OCI-LY7 (cell line): Measurements from ENCODE around the gene TRIM26. TPM values are rescaled to one million over a fixed set of nuclear protein-coding genes. Genes with fewer than 3 reads are reported as not detected.

ENCODE experiments used
- BruUV-seq: library from RNA; stranded (reverse); fragments of 400-500 nt; replicated peaks from 2 replicates; lab custom pipeline; 2021; lab: Mats Ljungman, UMichigan
- CTCF ChIA-PET: fragments of 300-600 bp; sonication (Branson Sonifier 250); formaldehyde crosslinking; loops from one replicate; lab custom pipeline; 2022; ENCODE audit warnings: antibody characterized with exemption; ENCODE audit not compliant: unreplicated experiment; lab: Charles Lee
- POLR2A ChIA-PET: fragments of 300-600 bp; sonication (Branson Sonifier 250); formaldehyde crosslinking; loops from one replicate; lab custom pipeline; 2022; ENCODE audit warnings: antibody characterized with exemption; lab: Charles Lee
- DNase-seq: peaks from one replicate; pipeline ENCODE4 v3.0.0-alpha.2; 2015; ENCODE audit warnings: low spot score
- H2AFZ ChIP-seq: fragments of 200-600 bp; sonication (generic), shearing (Covaris generic); 2 replicates; pipeline ENCODE4 v1.6.1; 2014; ENCODE audit warnings: mild to moderate bottlenecking, antibody characterized with exemption, low read length, moderate library complexity
- H3K27ac ChIP-seq: fragments of 200-600 bp; sonication (generic); 2 replicates; pipeline ENCODE4 v1.5.1; 2014; ENCODE audit warnings: mixed run types, low read depth, mild to moderate bottlenecking, moderate library complexity, low read length, inconsistent platforms; ENCODE audit not compliant: poor library complexity, severe bottlenecking
- H3K36me3 ChIP-seq: fragments of 200-600 bp; sonication (generic); 2 replicates; pipeline ENCODE4 v1.6.1; 2014; ENCODE audit warnings: mild to moderate bottlenecking, antibody characterized with exemption, low read length, moderate library complexity, mixed read lengths; ENCODE audit not compliant: insufficient read depth
- H3K4me1 ChIP-seq: fragments of 200-600 bp; sonication (generic); 2 replicates; pipeline ENCODE4 v1.5.1; 2014; ENCODE audit warnings: mild to moderate bottlenecking, low read length; ENCODE audit not compliant: insufficient read depth, poor library complexity, severe bottlenecking
- H3K4me2 ChIP-seq: fragments of 200-600 bp; sonication (generic); 2 replicates; pipeline ENCODE4 v1.6.1; 2014; ENCODE audit warnings: mild to moderate bottlenecking, low read length
- H3K4me3 ChIP-seq: fragments of 200-600 bp; sonication (generic); 2 replicates; pipeline ENCODE4 v1.5.1; 2014; ENCODE audit warnings: mild to moderate bottlenecking, low read depth, low read length; ENCODE audit not compliant: poor library complexity, severe bottlenecking
- H3K79me2 ChIP-seq: fragments of 200-600 bp; sonication (generic); 2 replicates; pipeline ENCODE4 v1.6.1; 2016; ENCODE audit warnings: low read depth, mild to moderate bottlenecking, low read length, moderate library complexity, mixed read lengths; ENCODE audit not compliant: insufficient read depth
- H3K9me2 ChIP-seq: fragments of 200-600 bp; sonication (generic); 2 replicates; pipeline ENCODE4 v1.6.1; 2016; ENCODE audit warnings: mild to moderate bottlenecking, low read length, mixed read lengths; ENCODE audit not compliant: insufficient read depth
- H3K9me3 ChIP-seq: fragments of 200-600 bp; sonication (generic); 2 replicates; pipeline ENCODE4 v1.6.1; 2014; ENCODE audit warnings: mild to moderate bottlenecking, mixed run types, low read length, mixed read lengths
- H4K20me1 ChIP-seq: fragments of 200-600 bp; sonication (generic); 2 replicates; pipeline ENCODE4 v1.6.1; 2014; ENCODE audit warnings: mild to moderate bottlenecking, antibody characterized with exemption, low read length, moderate library complexity, mixed read lengths; ENCODE audit not compliant: insufficient read depth
- EZH2phosphoT487 ChIP-seq: fragments of 200-600 bp; sonication (generic); IDR thresholded peaks from 2 replicates; pipeline ENCODE4 v1.6.1; 2018; ENCODE audit warnings: low read depth, borderline replicate concordance, mild to moderate bottlenecking, mixed run types, antibody characterized with exemption, low read length, moderate library complexity, mixed read lengths
- intact Hi-C: fragments of 100-400 bp; cut with micrococcal nuclease; formaldehyde crosslinking; loops from one replicate; pipeline ENCODE4 v1.10.0; 2022; ENCODE audit not compliant: unreplicated experiment
- total RNA-seq, 2 experiments: library from RNA; depleted of rRNA in 1 of 2; stranded (reverse); fragments of >200 nt in 1 of 2; shearing (Covaris generic) in 1 of 2; gene quantifications; 2 replicates each; pipeline ENCODE4 v1.2.3, GENCODE V29; 2014 to 2022
- TF ChIP-seq, protein P1 (sequence below): fragments of 200-600 bp; sonication (generic); conservative IDR thresholded peaks from 2 replicates; pipeline ENCODE4 v1.5.1; 2014; ENCODE audit warnings: mild to moderate bottlenecking, antibody characterized with exemption, low read length, moderate library complexity, mixed read lengths

TRIM26 gene
- total RNA-seq, 2 experiments from 2014 or later: 53.2 to 53.3 TPM

DNA sequence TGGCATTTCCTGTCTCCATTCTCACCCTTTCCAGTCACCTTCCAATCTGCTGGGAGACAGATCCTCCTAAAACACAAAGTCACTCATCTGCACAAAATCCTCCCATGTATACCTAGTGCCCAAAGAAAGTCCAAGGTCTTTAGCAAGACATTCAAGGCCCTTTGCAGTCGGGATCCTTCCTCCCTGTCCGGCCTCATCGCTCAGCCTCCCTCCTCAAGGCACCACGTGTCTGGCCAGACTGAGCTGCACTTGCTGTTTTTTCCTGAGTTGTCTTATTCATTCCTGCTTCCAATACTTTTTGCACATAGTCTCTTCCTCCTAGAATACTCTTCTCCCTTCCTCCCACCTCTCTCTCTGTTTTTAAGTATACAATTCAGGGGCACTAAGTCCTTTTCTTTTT, 48.5 kb downstream of the TRIM26 start:
- no peak overlapping the region for H3K4me2 ChIP-seq
- POLR2A ChIA-PET: no interaction called here
- no peaks in the 10 kb centered on the region for H3K36me3 ChIP-seq

DNA sequence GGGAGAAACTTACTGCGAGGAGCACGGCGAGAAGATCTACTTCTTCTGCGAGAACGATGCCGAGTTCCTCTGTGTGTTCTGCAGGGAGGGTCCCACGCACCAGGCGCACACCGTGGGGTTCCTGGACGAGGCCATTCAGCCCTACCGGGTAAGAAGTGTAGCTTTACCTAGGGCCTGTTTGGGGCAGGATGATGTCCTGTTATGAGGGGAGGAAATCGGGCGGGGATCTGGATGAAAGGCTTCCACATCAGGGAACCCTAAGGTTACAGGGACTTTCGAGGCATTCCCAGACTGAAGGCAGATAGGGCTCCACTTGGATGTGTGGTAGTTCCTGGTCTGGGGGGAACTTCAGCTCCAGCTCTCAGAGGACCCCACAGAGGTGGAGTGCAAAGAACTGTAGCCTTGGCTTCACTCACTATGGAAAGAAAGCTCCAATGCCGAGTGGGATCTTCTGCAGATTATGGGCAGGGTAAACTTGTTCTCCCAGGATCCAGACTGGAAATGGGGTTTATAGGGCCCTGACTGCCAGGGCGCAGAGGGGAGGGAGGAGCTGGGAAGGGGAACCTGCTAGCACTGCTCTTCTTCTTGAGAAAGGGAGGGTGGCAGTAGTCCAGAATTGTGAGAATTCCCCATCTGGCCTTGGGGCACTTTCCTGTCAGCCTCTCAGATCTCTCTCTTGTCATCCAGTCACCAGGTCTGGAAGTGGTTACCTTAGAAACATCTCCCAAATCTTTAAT, 49.1 kb downstream of the TRIM26 start:
- Histone ChIP-seq H3K4me1 (no peaks in the 10 kb centered on the region), H3K79me2 (no peaks in the 10 kb centered on the region), H3K4me3 (no peak overlapping the region), H2AFZ (no peak overlapping the region), H3K27ac (no peak overlapping the region), H3K36me3 (no peaks in the 10 kb centered on the region), H4K20me1 (no peaks in the 10 kb centered on the region), H3K9me2 (no peaks in the 10 kb centered on the region), H3K9me3 (no peaks in the 10 kb centered on the region), H3K4me2 (no peak overlapping the region)
- ChIA-PET POLR2A (no interaction called here), CTCF (no interaction called here)
- intact Hi-C loops: no loop called here
- no peak for DNase-seq
- no TSS peak for BruUV-seq
- TF ChIP-seq, protein P1, sequence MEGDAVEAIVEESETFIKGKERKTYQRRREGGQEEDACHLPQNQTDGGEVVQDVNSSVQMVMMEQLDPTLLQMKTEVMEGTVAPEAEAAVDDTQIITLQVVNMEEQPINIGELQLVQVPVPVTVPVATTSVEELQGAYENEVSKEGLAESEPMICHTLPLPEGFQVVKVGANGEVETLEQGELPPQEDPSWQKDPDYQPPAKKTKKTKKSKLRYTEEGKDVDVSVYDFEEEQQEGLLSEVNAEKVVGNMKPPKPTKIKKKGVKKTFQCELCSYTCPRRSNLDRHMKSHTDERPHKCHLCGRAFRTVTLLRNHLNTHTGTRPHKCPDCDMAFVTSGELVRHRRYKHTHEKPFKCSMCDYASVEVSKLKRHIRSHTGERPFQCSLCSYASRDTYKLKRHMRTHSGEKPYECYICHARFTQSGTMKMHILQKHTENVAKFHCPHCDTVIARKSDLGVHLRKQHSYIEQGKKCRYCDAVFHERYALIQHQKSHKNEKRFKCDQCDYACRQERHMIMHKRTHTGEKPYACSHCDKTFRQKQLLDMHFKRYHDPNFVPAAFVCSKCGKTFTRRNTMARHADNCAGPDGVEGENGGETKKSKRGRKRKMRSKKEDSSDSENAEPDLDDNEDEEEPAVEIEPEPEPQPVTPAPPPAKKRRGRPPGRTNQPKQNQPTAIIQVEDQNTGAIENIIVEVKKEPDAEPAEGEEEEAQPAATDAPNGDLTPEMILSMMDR: no peak

More for the DNA sequence above, 48.5 kb downstream of the TRIM26 start:
- H3K27ac ChIP-seq: no peak overlapping the region
- no TSS peak for BruUV-seq
- TF ChIP-seq, protein P1: no peak
- TF ChIP-seq EZH2phosphoT487: no peak
- H3K79me2 ChIP-seq: no peaks in the 10 kb centered on the region
- no peaks in the 10 kb centered on the region for H4K20me1 ChIP-seq
- H3K4me3 ChIP-seq: no peak overlapping the region
- DNase-seq: no peak
- no peaks in the 10 kb centered on the region for H3K9me3 ChIP-seq
- H3K9me2 ChIP-seq: no peaks in the 10 kb centered on the region
- H2AFZ ChIP-seq: no peak overlapping the region
- H3K4me1 ChIP-seq: no peaks in the 10 kb centered on the region
- intact Hi-C loops: no loop called here
- CTCF ChIA-PET: no interaction called here

DNA sequence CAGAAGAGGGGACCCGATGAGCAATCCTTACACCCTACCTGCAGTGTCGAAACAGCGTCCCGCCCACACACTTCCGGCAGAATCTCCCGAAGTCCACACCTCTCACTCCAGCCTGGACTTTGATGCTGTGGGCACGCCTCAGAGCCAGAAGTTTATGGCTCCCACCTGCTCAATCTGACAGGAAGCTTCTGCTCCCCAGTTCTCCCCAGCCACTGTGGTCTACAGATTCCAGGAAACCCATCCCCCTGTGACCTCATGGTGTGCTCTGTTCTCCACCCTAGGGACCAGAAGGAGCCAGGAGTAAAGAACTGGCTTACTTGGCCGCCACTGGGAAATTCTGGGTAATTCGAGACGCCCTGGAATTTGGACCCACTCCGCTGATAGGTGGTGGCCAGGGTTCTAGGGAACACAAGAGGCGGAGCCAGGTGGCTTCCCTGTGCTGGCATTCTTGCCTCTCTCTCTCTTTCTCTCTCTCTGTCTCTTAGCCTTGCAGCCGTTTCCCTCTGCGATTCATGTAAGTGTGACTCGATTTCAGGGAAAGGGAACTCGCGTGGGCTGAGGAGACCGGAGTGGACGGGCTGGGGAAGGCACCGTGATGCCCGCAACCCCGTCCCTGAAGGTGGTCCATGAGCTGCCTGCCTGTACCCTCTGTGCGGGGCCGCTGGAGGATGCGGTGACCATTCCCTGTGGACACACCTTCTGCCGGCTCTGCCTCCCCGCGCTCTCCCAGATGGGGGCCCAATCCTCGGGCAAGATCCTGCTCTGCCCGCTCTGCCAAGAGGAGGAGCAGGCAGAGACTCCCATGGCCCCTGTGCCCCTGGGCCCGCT, 49.9 kb downstream of the TRIM26 start, which contains the start of gene TRIM15:
Gene TRIM15 (plus strand): TSS at position 457 of the 828 bp plus-strand sequence. CDS start 139 bp downstream, at position 596.
- Histone ChIP-seq H3K36me3 (no peaks in the 10 kb centered on the region), H4K20me1 (no peaks in the 10 kb centered on the region), H3K79me2 (no peaks in the 10 kb centered on the region), H3K9me2 (no peaks in the 10 kb centered on the region), H3K9me3 (no peaks in the 10 kb centered on the region), H3K4me1 (no peaks in the 10 kb centered on the region), H3K4me3 (no peak within 1 kb of the TSS), H2AFZ (no peak within 1 kb of the TSS), H3K4me2 (no peak within 1 kb of the TSS; the same call in 1 of the 2 replicates), H3K27ac (no peak within 1 kb of the TSS)
- intact Hi-C loops: no loop called here
- DNase-seq: no peak
- ChIA-PET CTCF (no interaction called here), POLR2A (no interaction called here)
- no TSS peak for BruUV-seq
- TF ChIP-seq EZH2phosphoT487: no peak
- TF ChIP-seq, protein P1: no peak
